ENCODE results near the gene RASA3.

Gene RASA3

DNA sequence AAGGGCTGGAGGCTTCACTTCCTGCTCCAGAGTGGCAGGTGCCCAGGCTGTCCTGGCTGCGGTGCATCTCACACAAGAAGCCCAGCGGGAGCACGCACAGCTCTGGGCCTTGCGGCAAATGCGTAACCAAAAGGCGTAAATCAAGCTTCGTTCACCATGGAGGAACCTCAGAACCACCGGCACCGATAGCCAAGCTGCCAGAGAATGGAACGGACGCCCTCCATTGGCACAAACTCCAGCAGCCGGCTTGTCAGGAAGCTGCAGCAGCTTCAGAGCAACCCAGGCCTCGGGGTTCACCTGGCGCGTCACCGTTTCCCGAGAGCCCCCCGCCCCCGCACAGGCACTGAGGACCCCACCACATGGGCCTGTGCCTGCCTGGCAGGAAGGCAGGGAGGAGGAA, 76.7 kb downstream of the RASA3 start:
- H3K4me3 ChIP-seq (replicated peaks; ENCODE audit: low read depth, low read length): no peak overlapping the region
- DNase-seq (ENCODE audit: low read depth): no peak
- TF ChIP-seq, protein P1, sequence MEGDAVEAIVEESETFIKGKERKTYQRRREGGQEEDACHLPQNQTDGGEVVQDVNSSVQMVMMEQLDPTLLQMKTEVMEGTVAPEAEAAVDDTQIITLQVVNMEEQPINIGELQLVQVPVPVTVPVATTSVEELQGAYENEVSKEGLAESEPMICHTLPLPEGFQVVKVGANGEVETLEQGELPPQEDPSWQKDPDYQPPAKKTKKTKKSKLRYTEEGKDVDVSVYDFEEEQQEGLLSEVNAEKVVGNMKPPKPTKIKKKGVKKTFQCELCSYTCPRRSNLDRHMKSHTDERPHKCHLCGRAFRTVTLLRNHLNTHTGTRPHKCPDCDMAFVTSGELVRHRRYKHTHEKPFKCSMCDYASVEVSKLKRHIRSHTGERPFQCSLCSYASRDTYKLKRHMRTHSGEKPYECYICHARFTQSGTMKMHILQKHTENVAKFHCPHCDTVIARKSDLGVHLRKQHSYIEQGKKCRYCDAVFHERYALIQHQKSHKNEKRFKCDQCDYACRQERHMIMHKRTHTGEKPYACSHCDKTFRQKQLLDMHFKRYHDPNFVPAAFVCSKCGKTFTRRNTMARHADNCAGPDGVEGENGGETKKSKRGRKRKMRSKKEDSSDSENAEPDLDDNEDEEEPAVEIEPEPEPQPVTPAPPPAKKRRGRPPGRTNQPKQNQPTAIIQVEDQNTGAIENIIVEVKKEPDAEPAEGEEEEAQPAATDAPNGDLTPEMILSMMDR (IDR thresholded peaks at IDR 0.05; ENCODE audit: low read length, missing control alignments): no peak

DNA sequence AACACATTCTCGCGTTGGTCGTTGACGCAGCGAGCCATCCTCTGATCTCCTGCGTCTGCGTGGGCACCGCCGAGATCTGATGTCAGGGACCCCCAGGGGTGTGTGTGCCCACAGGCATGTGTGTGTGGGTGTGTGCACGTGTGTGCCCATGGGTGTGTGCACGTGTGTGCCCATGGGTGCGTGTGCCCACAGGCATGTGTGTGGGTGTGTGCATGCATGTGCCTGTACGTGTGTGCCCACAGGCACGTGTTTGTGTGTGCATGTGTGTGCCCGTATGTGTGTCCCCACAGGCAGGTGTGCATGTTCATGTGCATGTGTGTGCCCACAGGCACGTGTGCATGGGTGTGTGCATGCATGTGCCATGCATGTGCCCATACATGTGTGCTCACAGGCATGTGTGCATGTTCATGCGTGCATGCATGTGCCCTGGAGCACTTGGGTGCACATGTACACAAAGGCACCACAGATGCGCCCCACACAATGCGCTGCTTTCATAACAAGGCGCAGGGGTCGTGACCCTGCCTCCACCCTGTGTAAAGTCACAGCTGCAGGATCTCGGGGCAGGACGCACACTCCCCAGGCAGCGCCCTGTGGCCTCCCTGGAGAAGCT, 77.5 kb downstream of the RASA3 start:
- DNase-seq (ENCODE audit: low read depth): no peak
- TF ChIP-seq, protein P1 (IDR thresholded peaks at IDR 0.05; ENCODE audit: low read length, missing control alignments): no peak
- no peak overlapping the region for H3K4me3 ChIP-seq (replicated peaks; ENCODE audit: low read depth, low read length)

DNA sequence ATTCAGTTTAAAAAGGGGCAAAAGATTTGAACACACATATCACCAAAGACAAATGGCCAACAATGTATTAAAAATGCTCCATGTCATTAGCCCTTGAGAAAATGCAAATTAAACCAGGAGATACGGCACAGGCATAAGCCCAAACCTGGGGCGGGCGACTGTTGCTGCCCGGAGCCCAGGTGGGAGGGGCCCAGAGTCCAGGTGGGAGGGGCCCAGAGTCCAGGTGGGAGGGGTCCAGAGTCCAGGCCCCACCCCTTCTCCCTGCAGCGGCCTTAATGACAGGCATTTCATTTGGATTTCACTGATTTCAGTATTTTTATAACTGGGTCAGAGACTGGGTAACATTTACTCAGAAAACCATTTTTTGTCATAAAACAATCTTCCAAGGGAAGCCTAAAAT, 78.2 kb downstream of the RASA3 start:
- TF ChIP-seq, protein P1 (IDR thresholded peaks at IDR 0.05; ENCODE audit: low read length, missing control alignments): no peak
- H3K4me3 ChIP-seq (replicated peaks; ENCODE audit: low read depth, low read length): no peak overlapping the region
- no peak for DNase-seq (ENCODE audit: low read depth)

DNA sequence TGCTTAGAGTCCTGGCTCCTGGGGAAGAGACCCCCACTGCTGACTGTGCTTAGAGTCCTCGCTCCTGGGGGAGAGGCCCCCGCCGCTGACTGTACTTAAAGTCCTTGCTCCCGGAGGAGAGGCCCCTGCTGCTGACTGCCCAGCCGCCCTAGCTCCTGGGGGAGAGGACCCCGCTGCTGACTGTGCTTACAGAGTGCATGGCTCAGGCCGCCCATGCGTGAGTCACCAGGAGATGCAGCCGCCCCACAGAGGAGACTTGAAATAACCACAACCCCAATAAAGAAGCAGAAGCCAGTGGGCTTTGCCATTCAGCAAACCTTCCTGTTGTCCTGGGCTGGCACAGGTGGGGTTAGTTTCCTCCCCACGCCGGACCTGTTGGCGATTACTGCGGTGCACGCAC, 79.4 kb downstream of the RASA3 start:
- peak; percentile 40 for DNase-seq (ENCODE audit: low read depth)
- H3K4me3 ChIP-seq (replicated peaks; ENCODE audit: low read depth, low read length): no peak overlapping the region
- TF ChIP-seq, protein P1 (IDR thresholded peaks at IDR 0.05; ENCODE audit: low read length, missing control alignments): no peak

DNA sequence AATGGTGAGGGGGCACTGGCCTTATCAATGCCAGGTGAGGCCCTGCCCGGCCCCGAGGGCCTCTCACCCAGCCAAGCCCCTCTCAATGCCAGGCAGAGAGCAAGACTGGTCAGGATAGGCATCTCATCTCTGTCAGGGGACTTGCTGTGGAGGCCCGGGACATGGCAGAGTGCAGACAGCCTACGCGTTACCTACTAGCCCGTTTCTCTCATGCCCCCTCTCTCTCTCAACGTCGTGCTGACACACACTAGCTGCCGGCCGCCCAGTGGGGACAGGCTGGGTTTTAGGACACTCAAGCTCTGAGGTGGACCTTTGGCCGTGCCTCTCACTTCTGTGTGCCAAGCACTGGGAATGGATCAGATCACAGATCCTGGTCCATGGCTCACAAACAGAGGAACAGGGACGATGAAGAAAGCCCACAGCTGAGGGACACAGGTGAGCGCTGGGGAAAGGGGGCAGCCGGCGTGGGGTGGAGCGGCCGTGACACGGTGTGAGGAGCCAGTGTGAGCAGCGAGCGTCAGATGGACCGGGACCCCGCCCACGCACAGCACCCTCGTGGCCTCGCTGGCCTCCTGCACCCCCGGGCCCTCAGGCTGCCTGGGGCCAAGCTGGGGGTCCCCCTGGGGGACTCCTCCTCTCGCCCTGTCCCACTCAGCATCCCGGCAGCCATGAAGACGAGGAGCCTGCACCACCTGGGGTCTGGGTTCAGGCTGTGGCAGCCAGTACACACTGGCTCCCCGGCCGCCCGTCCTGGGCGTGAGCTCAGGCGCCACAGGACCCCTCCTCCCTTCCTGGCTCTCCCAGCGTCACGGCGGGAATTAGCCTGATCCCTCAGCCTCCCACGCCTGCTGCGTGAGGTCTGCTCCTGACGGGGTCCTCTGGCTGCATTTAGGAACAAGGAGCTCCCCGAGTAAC, 81.6 kb downstream of the RASA3 start:
- TF ChIP-seq, protein P1 (IDR thresholded peaks at IDR 0.05; ENCODE audit: low read length, missing control alignments): no peak
- no peak for DNase-seq (ENCODE audit: low read depth)
- no peak overlapping the region for H3K4me3 ChIP-seq (replicated peaks; ENCODE audit: low read depth, low read length)

DNA sequence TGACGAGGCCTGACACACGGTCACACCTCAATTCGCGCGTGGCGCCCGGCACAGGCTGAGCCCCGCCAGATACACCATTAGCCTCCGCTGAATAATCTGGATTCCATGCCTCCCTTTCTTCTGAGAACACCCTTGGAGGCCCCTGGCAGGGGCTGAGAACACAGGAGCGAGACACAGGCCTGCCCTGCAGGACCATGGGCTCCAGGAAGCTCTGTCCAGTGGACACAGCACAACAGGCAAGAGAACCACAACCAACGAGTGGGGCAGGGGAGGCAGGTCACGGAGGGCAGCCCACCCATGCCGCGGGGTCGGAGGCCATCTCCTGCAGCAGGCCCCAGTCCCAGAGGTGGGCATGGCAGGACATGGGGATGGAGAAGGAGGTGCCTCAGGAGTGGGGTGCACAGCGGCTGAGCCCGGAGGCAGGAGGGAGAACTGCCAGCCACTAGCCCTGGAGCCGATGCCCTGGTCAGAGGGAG, 82.8 kb downstream of the RASA3 start:
- TF ChIP-seq, protein P1 (IDR thresholded peaks at IDR 0.05; ENCODE audit: low read length, missing control alignments): no peak
- DNase-seq (ENCODE audit: low read depth): no peak
- H3K4me3 ChIP-seq (replicated peaks; ENCODE audit: low read depth, low read length): no peak overlapping the region
